Left lung (tissue), 10 donors: ENCODE data around the gene CAB39. TPM values are rescaled to one million over a fixed set of nuclear protein-coding genes. Genes with fewer than 3 reads are reported as not detected.

ENCODE experiments used
- ATAC-seq: fragments of 200-7000 bp; cut with Tn5 transposase; one replicate; pipeline ENCODE4 v1.9.1; 2020; ENCODE audit warnings: moderate library complexity
- DNase-seq, 4 donors: peaks; one replicate each; pipeline ENCODE4 v3.0.0-alpha.2; 2013 to 2020
- H3K27ac ChIP-seq, 2 donors: fragments of 200-600 bp; sonication (generic) in 1 of 2; one replicate each; pipeline versions ENCODE4 v1.5.0 to v1.8.0; 2020 to 2021
- H3K27me3 ChIP-seq, 2 donors: fragments of 200-600 bp; sonication (generic) in 1 of 2; one replicate each; pipeline versions ENCODE4 v1.5.0 to v1.8.0; 2020 to 2021
- H3K36me3 ChIP-seq, 2 donors: fragments of 200-600 bp; sonication (generic) in 1 of 2; one replicate each; pipeline versions ENCODE4 v1.5.0 to v1.8.0; 2020 to 2021
- H3K4me1 ChIP-seq, 2 donors: fragments of 200-600 bp; one replicate each; pipeline ENCODE4 v1.8.0; 2021
- H3K4me3 ChIP-seq, 2 donors: fragments of 200-600 bp; sonication (generic) in 1 of 2; one replicate each; pipeline versions ENCODE4 v1.5.0 to v1.8.0; 2020 to 2021; ENCODE audit warnings: mild to moderate bottlenecking in 1 of 2
- H3K9me3 ChIP-seq, 2 donors: fragments of 200-600 bp; sonication (generic) in 1 of 2; one replicate each; pipeline versions ENCODE4 v1.5.0 to v1.8.0; 2020 to 2021
- intact Hi-C, 2 donors: fragments of 100-400 bp; cut with DNase I; formaldehyde crosslinking; loops; one replicate each; pipeline versions ENCODE4 v1.11.2 to v1.14.2; 2022
- polyA plus RNA-seq, 6 donors: library from polyadenylated mRNA; unstranded; fragments of 120-200 nt; gene quantifications; one replicate each; pipeline ENCODE4 v1.2.1, GENCODE V29; 2013; ENCODE audit not compliant: insufficient read length in 6 of 6
- total RNA-seq, 2 donors: library from RNA; stranded (reverse); fragmentation: NEBNext Ultra II Directional; extraction: Animal tissue kit (Norgen Biotek cat#: 25700); gene quantifications; one replicate each; pipeline ENCODE4 v1.2.1, GENCODE V29; 2021
- TF ChIP-seq, protein P1 (sequence below), 2 donors: fragments of 200-600 bp; sonication (generic) in 1 of 2; IDR thresholded peaks; one replicate each; pipeline versions ENCODE4 v1.5.0 to v1.8.0; 2021; ENCODE audit warnings: antibody characterized with exemption in 2 of 2
- donor health status: DM: no; HTN: yes; CAD: no.
- donor health status: DM: no; HTN: no; CAD: no.

Gene CAB39
- total and polyA plus RNA-seq, 8 donors = 52.9 to 86.5 (median 63.3) TPM

DNA sequence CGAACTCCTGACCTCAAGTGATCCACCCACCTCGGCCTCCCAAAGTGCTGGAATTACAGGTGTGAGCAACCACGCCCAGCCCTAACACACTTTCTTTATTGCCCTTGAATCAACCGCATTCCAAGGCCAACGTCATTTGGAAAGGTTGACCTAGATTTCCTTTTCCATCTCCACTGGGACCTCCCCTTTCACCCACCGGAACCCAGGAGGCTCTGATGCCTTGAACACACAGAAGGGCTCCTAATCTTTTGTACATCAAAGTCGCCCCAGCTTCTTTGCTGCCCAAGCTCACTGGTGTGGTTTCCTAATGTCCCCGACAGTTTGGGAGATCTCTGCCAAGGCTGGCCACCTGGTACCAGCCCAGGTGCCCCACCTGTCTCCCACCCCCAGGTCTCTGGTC is 46.2 kb upstream of the CAB39 start:
- H3K9me3 ChIP-seq = no peaks in the 10 kb centered on the region
- TF ChIP-seq, protein P1, sequence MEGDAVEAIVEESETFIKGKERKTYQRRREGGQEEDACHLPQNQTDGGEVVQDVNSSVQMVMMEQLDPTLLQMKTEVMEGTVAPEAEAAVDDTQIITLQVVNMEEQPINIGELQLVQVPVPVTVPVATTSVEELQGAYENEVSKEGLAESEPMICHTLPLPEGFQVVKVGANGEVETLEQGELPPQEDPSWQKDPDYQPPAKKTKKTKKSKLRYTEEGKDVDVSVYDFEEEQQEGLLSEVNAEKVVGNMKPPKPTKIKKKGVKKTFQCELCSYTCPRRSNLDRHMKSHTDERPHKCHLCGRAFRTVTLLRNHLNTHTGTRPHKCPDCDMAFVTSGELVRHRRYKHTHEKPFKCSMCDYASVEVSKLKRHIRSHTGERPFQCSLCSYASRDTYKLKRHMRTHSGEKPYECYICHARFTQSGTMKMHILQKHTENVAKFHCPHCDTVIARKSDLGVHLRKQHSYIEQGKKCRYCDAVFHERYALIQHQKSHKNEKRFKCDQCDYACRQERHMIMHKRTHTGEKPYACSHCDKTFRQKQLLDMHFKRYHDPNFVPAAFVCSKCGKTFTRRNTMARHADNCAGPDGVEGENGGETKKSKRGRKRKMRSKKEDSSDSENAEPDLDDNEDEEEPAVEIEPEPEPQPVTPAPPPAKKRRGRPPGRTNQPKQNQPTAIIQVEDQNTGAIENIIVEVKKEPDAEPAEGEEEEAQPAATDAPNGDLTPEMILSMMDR (IDR thresholded peaks at IDR 0.05) = no peak
- H3K27ac ChIP-seq = peak overlapping the region in 1 of 2 donors; percentile 84
- DNase-seq = no peak
- H3K4me3 ChIP-seq = no peak overlapping the region
- peaks cover 0 to 81% of the 10 kb centered on the region in 2 donors for H3K4me1 ChIP-seq
- intact Hi-C loops = no loop called here
- H3K27me3 ChIP-seq = no peaks in the 10 kb centered on the region
- no peaks in the 10 kb centered on the region for H3K36me3 ChIP-seq
- no peak for ATAC-seq

DNA sequence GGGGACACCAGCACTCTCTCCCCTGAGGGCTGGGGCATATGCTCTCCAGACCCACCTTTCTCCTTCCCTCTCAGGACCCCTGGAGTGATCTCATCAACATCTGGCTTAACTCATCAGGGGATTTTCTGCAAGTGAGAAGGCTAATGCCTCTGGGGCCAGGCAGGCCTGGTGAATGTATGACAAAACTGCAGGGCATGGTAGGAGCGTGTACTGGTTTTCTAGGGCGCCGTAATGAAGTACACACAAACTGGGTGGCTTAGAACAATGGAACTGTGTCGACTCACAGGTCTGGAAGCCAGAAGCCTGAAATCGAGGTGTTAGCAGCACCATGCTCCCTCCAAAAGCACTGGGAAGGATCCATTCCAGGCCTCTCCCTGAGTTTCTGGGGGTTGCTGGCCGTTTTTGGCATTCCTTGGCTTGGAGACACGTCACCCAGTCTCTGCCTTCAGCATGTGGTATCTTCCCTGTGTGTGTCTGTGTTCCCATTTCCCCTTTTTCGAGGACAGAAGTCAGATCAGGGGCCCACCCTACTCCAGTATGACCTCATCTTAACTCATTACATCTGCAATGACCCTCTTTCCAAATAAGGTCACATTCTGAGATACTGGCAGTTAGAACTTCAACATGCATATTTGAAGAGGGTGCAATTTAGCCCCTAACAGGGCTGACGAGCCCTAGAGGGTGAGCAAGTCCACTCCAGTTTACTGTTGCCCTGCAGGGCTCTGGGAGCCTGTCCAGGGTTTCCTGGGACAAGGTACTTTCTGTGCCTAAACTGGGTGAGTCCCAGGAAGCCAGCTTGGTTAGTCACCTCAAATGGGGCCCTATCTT is 45.5 kb upstream of the CAB39 start:
- peak overlapping the region in 1 of 2 donors; percentile 84 for H3K27ac ChIP-seq
- H3K36me3 ChIP-seq = no peaks in the 10 kb centered on the region
- no peak overlapping the region for H3K4me3 ChIP-seq
- no peaks in the 10 kb centered on the region for H3K9me3 ChIP-seq
- intact Hi-C loops = no loop called here
- peak in 1 of 4 donors; percentile 63 for DNase-seq
- H3K4me1 ChIP-seq = peaks cover 0 to 74% of the 10 kb centered on the region in 2 donors
- ATAC-seq = peak; percentile 61
- TF ChIP-seq, protein P1 (IDR thresholded peaks at IDR 0.05) = no peak
- no peaks in the 10 kb centered on the region for H3K27me3 ChIP-seq

GRCh38 chr2:230668184-230668938 is 44.3 kb upstream of the CAB39 start:
- TF ChIP-seq, protein P1 (IDR thresholded peaks at IDR 0.05) = no peak
- peaks cover 0 to 62% of the 10 kb centered on the region in 2 donors for H3K4me1 ChIP-seq
- H3K27ac ChIP-seq = peak overlapping the region; percentile 29 to 84
- ATAC-seq (peak; percentile 50), DNase-seq (peak in 2 of 4 donors; percentile 62 to 87)
- no peaks in the 10 kb centered on the region for H3K27me3 ChIP-seq
- H3K4me3 ChIP-seq = no peak overlapping the region
- no peaks in the 10 kb centered on the region for H3K36me3 ChIP-seq
- intact Hi-C loops = no loop called here
- H3K9me3 ChIP-seq = no peaks in the 10 kb centered on the region

DNA sequence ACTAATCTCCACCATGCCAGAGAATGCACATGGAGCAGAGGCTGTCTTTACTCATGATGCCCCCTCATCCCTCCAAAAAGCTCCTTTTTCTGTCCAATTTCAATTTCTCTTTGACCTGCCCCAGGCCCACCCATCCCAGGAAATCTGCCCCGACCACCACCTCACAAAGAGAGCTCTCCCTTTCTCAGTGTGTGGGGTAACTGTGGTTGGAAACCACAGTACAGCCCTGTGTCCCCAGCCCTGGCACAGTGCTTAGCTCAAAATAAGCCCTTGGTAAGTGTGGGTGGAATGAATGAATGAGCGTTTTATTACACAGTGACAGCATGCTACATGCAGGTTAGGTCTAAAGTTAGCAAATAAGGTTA is 43.7 kb upstream of the CAB39 start:
- intact Hi-C loops = no loop called here
- no peaks in the 10 kb centered on the region for H3K36me3 ChIP-seq
- ATAC-seq = no peak
- no peak for DNase-seq
- TF ChIP-seq, protein P1 (IDR thresholded peaks at IDR 0.05) = no peak
- H3K4me3 ChIP-seq = no peak overlapping the region
- H3K4me1 ChIP-seq = peaks cover 0 to 56% of the 10 kb centered on the region in 2 donors
- H3K27me3 ChIP-seq = no peaks in the 10 kb centered on the region
- H3K27ac ChIP-seq = peak overlapping the region; percentile 19 to 84
- no peaks in the 10 kb centered on the region for H3K9me3 ChIP-seq

GRCh38 chr2:230669386-230669950 is 43.2 kb upstream of the CAB39 start:
- no peak for ATAC-seq

More at GRCh38 chr2:230669386-230669950, 43.2 kb upstream of the CAB39 start:
- Histone ChIP-seq H3K27me3 (no peaks in the 10 kb centered on the region), H3K27ac (peak overlapping the region in 1 of 2 donors; percentile 84), H3K4me1 (peaks cover 0 to 51% of the 10 kb centered on the region in 2 donors), H3K36me3 (no peaks in the 10 kb centered on the region), H3K4me3 (no peak overlapping the region), H3K9me3 (no peaks in the 10 kb centered on the region)
- intact Hi-C loops = no loop called here
- TF ChIP-seq, protein P1 (IDR thresholded peaks at IDR 0.05) = no peak
- no peak for DNase-seq
